ENCODE data around the gene F7.
"Not testable (repeated sequence)": the region's sequence is repeated elsewhere in the genome, so short reads cannot be mapped to it uniquely, and the experiment has no call there.

The F7 gene

DNA sequence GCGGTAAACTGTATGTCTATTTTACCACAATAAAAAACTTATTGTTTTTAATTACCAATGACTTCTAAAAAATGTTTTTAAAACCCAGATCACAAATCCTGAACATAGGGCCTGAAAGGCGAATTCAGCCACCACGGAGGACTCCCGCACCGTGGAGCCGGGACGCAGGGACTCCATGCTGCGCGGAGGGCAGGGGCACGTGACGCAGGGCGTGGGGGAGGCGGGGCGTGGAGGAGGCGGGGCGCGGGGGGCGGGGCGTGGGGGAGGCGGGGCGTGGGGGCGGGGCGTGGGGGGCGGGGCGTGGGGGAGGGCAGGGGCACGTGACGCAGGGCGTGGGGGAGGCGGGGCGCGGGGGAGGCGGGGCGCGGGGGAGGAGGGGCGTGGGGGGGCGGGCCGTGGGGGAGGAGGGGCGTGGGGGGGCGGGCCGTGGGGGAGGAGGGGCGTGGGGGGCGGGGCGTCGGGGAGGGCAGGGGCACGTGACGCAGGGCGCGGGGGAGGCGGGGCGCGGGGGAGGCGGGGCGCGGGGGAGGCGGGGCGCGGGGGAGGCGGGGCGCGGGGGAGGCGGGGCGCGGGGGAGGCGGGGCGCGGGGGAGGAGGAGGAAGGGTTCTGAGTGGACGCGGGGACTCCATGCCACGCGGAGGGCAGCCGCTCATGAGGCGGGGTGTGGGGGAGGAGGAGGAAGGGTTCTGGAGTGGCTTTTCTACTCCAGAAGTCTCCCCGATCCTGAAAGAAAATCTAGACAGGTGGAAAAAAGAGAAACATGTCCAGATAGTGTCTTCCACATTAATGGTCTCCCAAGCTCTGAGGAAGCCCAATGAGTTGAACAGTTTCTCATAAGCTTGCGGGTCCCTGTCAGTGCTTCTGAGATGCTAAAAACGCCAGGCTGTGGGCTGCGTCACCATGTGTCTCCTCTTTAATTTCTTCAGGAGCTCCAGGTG, 48.5 kb downstream of the F7 start:
- DNase-seq (ENCODE audit: low read depth), result peak; percentile 77

DNA sequence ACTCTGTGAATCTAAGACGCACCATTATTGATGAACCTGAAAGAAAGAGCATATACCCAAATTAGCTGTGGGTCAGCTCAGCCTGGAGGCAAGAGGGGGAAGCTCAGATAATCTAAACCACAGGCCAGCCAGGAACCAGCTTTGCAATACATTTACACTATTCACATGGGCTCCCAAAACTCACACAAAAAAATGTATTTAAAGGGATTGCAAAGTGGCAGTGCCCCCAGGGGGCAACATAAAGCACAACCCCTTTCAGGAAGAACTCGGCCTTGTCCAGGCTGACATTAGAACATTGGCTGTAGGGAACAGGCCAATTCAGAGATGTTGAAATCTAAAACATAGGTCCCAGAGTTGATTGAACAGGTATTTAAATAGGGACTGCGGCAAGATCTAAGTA, 49.6 kb downstream of the F7 start:
- DNase-seq (ENCODE audit: low read depth), result no peak

DNA sequence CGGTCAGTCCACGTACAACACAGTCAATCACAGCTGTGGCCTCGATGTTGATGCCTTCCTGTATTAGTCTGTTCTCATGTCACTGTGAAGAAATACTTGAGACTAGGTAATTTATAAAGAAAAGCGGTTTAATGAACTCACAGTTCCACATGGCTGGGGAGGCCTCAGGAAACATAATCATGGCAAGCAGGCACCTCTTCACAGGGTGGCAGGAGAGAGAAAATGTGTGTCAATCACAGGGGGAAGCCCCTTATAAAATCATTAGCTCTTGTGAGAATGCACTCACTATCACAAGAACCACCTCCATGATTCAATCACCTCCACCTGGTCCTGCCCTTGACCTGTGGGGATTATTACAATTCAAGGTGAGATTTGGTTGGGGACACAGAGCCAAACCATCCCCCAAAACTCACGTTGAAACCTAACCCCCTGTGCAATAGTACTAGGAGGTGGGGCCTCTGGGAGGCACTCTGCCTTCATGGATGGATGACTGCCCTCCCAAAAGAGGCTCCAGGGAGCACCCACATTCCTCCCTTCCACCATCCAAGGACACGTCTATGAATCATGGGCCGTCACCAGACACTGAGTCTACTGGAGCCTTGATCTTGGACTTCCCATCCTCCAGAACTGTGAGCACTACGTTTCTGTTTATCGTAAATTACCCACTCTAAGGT, 50.5 kb downstream of the F7 start:
- peak; percentile 16 for DNase-seq (ENCODE audit: low read depth)

DNA sequence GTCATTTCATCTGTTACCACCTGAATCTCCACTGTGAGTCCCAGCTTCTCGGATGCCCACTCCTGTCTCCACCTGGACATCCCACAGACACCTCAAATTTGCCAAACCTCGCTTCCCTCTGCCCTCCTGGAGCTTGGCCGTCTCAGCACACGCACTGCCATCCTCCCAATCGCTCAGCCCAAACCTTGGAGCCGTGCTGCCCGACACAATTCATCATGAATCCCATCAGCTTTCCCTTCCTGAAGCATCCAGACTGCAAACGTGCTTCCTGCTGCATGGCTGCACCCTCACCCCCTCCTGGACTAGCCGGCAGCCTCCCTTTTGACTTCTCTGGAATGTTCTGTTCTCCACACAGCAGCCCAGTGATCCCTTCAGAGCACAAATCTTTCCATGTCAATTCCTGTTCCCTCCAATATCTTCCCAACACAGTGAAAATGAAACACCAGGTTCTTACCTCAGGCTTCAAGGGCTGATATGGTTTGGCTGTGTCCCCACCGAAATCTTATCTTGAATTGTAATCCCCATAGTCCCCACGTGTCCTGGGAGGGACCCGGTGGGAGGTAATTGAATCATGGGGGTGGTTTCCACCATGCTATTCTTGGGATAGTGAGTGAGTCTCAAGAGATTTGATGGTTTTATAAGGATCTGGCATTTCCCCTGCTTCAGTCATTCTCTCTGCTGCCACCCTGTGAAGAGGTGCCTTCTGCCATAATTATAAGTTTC, 51.8 kb downstream of the F7 start:
- DNase-seq (ENCODE audit: low read depth), result no peak

DNA sequence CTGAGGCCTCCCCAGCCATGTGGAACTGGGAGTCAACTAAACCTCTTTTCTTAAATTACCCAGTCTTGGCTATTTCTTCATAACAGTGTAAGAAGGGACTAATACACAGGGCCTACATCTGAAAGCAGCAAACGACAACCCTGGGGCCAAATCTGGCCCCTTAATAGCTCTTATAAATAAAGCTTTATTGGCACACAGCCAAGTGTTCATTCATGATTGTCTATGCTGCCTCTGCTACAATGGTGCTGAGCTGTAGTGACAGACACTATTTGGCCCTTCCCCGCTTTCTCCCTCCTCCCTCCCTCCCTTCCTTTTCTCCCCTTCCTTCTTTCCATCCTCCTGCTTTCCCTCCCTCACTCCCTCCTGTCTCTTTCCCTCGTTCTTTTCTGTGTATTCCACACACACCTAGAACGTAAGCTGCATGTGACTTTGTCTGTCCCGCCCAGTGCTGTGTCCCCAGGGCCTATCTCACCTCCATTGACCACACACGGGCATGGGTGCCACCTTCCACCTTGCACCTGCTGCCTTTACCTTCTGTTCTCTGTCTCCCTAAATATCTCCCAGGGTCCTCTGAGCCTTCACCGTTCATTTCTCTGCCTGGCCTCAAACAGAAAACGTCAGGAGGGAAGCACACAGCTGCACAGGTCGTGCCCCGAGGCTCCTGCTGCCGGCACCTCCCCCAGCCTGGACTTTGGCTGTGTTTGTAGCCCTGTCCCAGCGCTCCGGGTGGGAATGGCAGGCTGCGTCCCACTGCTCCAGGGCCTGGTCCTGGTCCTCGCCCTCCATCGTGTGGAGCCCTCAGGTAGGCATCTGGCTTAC, 52.5 kb downstream of the F7 start, which contains the start of gene PROZ:
TSS of gene PROZ (plus strand) at position 720 of the 819 bp plus-strand sequence. CDS start at position 733, 13 bp downstream.
- DNase-seq (ENCODE audit: low read depth), result no peak

DNA sequence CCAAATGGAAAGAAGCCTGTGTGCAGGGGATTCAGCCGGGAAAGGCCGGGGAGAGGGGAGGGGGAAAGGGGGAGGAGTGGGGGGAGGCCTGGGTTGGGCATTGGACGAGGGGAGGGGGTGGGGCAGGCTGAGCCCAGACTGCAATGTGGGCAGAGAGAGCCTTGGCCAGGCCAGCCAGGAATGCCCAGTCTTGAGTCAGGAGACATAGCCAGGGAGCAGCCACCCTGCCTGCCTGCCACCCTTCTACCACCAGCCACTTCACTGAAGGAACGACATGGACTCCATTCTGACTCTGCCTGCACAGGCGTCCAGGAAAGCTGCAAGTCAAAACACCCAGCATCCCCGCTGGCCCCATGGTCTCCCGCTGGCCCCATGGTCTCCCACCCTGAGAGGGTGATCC, 53.4 kb downstream of the F7 start:
- no peak for DNase-seq (ENCODE audit: low read depth)

DNA sequence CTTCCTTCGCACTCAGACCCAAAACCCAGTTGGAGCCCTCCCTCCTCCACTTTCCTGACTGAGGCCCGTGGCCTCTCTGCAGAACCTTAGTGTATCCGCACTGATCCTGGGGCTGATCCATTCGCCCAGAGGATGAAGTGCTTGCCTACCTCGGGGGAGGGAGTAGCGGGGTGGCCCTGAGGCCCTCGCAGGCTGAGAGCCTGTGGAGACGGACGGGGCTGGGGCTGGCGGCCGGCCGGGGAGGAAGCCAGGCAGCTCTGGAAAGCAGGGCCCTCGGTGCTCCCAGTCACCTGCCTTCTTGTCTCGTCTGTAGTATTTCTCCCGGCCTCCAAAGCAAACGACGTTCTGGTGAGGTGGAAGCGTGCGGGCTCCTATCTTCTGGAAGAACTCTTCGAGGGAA, 54.1 kb downstream of the F7 start:
- no peak for DNase-seq (ENCODE audit: low read depth)

DNA sequence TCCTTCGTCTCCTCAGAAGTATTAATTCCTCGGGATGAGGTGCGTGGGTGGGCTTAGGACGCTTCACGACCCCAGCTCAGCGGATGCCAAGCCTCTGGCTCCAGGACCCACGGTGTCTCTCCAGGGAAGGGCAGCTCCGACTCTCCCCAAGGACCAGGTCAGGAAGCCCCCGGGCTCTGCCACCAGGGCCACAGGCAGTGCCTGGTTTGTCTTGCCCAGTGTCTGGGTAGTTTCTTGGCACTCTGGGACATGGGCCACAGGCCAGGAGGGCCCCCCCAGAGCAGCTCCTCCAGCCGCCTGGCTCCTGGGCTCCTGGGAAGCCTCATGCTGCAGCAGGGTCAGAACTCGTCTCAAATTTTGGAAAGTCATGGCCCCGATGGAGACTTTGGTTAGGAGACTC, 55.4 kb downstream of the F7 start:
- no peak for DNase-seq (ENCODE audit: low read depth)

DNA sequence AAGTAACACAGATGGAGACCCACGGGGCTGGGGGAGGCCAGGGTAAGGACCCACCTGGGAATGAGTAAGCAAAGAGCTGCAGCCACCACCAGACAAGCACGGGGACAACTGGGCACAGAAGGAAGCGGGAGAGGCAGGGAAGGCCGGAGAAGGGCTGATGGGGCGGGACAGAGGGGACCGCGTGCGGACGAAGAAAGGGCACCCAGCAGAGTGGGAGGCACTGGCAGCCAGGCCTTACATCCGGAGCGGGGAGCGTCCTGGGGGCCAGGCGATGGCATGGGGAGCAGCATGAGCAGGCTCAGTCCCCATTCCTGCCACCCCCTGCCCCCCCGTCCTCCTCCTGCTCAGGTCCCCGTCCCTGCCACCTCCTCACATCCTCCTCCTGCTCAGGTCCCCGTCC, 55.8 kb downstream of the F7 start:
- DNase-seq (ENCODE audit: low read depth), result no peak

DNA sequence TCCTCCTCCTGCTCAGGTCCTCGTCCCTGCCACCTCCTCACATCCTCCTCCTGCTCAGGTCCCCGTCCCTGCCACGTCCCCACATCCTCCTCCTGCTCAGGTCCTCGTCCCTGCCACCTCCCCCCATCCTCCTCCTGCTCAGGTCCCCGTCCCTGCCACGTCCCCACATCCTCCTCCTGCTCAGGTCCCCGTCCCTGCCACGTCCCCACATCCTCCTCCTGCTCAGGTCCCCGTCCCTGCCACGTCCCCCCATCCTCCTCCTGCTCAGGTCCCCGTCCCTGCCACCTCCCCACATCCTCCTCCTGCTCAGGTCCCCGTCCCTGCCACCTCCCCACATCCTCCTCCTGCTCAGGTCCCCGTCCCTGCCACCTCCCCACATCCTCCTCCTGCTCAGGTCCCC, 56.4 kb downstream of the F7 start:
- not testable (repeated sequence) for DNase-seq (ENCODE audit: low read depth)

DNA sequence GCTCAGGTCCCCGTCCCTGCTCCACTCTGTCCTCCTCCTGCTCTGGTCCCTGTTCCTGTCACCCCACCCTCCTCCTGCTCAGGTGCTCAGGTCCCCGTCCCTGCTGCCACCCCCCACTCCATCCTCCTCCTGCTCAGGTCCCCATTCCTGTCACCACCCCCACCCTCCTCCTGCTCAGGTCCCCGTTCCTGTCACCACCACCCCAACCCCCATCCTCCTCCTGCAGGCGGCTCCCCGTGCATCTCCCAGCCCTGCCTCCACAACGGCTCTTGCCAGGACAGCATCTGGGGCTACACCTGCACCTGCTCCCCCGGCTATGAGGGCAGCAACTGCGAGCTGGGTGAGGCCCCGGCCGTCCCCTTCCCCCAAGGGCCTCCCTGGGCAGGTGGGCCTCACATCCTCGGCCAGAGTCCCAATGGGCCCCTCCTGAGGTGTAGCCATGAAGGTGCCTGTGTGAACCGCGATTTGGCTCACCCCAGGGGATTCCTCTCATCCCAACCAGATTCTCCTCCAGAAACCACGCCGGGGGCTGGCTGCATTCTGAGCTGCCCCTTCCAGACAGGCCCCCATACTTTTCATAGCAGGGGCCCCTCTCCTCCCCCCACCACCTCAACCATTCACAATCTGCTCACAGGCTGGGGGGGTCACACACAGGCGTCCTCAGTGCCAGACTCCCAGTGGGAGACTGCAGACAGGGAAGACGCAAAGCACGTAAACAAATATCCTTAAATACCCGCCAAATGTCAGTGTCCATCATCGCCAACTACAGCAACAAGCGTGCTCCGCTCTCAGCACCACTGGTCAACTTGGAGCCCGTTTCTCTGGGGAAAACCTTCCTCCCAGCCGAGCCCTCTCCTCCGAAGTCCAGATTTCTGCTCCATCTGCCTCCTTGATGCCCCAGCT, 57.4 kb downstream of the F7 start:
- no peak for DNase-seq (ENCODE audit: low read depth)

DNA sequence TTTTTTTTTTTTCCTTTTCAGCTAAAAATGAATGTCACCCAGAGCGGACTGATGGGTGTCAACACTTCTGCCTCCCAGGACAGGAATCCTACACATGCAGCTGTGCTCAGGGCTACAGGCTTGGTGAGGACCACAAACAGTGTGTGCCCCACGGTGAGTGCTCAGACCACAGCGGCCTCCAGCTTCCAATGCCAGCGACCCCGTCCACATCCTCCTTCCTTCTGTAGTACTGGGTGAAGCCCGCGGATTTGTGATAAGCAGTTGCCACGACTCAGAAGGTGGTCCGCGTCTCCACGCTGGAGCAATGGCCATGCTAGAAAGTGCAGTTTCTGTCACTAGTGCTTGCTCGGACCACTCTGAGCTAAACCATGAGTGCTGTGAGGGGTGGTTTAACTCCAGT, 58.9 kb downstream of the F7 start:
- no peak for DNase-seq (ENCODE audit: low read depth)

DNA sequence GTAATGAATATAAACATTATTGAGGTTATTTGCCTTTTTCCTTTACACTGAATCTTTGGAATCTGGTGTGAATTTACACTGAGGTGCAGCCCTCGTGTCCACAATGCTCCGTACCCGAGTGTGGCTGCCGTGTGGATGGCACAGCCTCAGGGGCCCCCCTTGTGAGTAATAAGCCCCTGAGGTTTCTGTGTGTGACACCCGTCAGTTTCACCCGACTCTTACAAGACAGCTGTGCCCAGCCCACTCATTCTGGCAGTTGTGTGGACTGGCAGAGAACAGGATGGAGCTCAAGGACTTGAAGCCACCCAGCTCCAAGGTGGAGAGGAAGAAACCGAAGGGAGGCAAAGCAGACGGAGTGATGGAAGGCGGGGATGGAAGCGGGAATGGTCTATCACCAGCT, 60.7 kb downstream of the F7 start:
- no peak for DNase-seq (ENCODE audit: low read depth)

DNA sequence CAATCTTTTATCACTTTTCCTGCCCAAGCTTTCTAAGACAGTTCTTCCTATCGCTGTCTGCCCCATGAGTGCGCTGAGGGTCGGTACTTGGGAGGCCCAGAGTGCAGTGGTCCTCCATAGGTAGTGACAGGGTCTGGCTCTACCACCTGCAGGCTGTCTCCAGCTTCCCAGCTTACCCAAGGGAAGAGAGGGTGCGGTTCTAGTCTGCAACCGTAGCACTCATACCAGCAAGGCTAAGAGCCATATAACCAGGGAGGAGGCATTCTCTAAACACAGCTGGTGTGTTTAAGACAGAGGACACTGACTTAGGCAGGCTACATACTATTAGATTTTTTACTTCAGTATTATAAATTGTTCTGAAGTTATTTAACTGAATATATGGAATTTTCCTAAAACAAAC, 61.1 kb downstream of the F7 start:
- DNase-seq (ENCODE audit: low read depth), result no peak

DNA sequence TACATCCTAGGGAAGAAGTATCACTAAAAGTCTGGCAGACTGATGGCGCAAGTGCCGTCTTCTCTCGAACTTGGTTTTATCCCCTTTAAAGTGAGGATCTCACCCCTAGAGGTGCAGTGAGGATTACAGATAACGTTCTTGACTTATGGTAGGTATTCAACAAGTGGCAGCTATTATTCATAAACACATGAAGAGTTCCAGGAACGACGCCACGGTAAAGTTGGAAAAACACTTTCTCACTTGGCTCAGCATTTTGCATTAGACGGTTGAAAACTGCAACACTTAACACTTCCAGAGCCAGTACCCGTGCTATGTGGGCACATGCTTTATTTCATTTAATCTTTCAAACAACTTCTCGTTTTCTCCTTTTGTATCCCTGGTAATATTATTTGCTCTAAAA, 61.6 kb downstream of the F7 start:
- DNase-seq (ENCODE audit: low read depth), result no peak

DNA sequence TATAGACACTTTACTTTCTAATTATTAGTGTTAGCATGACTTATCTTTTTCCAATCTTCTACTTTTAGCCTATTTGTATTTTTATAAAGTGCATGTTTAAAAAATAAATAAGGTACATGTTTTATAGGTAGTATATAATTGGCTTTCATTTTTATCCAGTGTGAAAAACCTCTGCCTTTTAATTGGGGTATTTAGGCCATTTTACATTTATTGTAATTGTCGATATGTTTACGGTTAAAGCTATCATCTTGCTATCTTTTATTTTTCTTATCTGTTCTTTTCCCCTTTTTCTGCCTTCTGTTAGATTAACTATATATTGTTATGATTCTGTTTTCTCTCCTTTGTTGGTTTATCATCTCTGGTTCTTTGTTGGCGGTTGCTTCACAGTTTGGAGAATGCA, 62.0 kb downstream of the F7 start:
- DNase-seq (ENCODE audit: low read depth), result no peak

DNA sequence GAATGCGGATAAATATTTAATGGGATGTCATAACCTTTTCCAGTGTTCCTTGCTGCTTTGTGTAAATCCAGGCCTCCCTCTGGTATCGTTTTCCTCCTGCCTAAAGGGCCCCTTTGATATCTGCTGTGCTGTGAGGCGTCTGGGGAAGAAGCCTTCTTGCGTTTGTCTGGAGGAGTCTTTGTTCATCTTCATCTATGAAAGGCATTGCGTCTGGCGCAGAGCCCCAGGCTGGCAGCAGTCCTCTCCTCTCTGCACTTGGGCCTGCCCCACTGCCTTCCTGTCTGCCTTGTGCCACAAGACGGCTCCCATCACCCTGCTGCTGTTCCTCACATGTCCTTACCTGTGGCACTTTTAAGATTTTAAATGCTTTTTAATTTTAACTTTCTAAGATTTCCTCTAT, 62.6 kb downstream of the F7 start:
- no peak for DNase-seq (ENCODE audit: low read depth)

DNA sequence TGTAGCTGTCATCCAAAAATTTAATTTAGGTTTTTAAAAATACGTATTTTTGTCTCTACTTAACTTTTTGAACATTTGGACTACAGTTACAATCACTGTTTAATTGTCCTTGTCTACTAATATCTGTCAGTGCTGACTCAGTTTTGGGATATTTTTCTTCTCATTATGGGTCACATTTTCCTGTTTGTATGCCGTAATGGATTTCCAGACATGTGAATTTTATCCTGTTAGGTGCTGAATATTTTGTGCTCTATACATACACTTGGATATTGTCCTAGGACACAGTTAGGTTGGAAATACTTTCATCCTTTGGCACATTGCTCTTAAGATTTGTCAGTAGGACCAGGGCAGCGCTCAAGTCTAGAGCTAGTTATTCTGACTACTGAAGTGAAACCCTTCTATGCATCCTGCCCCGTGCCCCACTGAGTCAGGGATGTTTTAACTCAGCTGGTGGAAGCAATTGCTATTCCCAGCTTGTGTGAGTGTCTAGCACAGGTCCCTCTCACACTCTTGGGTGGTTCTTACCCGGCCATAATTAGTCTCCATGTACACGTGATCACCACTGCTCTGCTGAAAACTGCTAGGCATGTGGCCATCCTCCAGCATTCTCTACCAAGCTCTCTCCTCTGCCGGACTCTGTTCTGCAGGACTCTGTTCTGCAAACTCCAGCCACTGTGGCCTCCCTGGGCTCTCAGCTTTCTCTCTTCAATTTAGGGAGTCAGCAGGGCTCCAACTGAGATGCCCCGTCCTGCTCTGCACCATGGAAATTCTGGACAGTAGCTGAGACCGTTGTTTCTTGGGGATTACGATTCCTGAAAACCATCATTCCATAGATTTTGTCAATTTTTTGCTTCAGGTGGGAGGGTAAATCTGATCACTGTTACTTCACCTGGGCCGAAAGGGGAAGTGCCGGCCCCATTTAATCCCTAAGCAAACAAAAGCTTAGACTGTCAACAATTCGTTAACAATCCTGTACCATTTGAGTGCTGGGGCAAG, 64.0 kb downstream of the F7 start:
- no peak for DNase-seq (ENCODE audit: low read depth)
